Medulla oblongata (tissue), 1 donor: ENCODE measurements around the gene ATP11A.

Experiments used
- DNase-seq: peaks from one replicate; pipeline ENCODE4 v3.0.0-alpha.2; 2015; ENCODE audit errors: extremely low spot score

ATP11A gene

DNA sequence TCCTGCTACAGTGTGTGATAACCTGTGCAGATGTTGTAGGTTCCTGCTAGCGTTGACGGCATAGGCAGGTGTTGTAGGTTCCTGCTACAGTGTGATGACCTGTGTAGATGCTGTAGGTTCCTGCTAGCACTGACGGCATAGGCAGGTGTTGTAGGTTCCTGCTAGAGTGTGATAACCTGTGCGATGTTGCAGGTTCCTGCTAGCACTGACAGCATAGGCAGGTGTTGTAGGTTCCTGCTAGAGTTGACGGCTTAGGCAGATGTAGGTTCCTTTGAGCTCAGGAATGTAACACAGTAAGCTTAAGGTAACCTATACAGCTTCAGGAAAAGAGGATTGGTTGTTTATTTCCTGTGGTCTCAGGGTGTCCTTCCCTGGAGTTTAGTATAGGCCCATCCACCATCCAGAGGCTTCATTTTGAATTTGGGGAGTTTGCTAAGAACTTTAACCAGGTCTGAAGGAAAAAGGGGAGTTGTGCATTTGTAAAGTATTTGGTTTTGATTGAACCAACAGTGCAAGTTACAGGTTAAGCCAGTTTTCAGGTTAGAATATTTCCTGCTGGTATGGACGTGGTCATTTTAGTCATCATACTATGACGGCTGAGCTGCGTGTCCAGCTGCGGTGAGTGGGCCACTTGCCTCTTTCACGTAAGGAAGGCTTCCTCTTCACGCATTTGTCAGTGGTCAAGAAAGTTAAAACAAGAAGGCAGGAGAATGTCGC lies 53.8 kb downstream of the ATP11A start:
- no peak for DNase-seq

DNA sequence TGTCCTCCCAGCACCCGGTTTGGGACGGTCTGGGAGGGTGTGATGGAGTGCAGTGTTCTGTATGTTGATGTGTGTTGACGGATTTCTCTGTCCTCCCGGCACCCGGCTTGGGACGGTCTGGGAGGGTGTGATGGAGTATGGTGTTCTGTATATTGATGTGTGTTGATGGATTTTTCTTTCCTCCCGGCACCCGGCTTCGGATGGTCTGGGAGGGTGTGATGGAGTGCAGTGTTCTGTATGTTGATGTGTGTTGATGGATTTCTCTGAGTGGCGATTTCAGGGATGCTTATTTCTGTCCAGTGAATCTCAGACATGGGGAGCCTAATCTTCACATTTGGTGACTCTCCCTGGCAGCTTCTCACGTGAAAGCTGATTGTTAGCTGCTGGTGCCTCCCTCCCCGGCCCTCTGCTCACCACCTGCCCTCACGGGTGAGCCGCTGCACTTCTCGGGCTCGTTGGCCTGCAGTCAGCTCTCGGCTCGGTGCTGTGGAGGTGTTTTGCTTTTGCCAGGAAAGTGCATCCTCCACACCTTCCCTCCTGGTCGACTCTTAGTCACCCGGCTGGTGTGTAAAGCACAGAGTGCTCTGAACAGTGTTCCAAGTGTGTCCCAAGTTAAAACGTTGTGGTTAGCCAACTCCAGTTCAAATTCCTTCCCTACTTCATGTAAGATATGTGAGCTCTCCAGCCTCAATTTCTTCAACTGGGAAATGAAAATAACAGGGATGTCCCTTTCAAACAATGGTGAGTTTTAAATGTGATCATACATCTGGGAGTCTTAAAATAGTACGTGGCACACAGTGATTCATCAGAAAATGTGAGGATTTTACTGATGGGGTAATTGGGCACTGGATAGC lies 54.6 kb downstream of the ATP11A start:
- no peak for DNase-seq

DNA sequence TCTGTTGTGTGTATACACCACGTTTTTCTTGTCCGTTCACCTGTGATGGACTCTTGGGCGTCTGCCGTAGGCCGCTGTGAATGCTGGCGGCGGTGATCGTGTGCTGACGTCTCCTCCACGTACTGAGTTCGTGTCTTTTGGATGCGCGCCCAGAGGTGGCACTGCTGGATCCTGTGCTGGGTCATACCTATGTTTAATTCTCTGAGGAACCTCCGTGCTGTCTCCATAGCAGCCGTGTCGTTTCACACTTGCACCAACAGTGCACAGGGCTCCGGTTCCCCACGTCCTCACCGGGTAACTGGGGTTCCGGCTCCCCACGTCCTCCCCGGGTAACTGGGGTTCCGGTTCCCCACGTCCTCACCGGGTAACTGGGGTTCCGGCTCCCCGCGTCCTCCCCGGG lies 56.2 kb downstream of the ATP11A start:
- DNase-seq, result no peak

DNA sequence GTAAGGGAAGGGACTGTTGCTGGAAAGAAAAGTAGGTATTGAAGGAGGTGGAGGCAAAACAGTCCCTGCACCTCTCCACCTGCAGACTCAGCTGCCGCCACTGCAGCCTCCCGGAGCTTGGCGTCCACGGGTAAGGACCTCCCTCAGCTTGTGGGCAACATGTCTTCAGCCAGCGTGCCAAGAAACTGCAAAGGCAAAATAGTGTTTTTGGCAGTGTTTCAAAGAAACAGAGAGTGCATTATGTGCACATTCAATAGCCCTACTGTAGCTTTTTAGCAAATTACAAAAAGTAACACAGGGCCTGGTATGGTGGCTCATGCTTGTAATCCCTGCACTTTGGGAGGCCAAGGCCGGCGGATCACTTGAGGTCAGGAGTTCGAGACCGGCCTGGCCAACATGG lies 57.4 kb downstream of the ATP11A start:
- peak; percentile 66 for DNase-seq

DNA sequence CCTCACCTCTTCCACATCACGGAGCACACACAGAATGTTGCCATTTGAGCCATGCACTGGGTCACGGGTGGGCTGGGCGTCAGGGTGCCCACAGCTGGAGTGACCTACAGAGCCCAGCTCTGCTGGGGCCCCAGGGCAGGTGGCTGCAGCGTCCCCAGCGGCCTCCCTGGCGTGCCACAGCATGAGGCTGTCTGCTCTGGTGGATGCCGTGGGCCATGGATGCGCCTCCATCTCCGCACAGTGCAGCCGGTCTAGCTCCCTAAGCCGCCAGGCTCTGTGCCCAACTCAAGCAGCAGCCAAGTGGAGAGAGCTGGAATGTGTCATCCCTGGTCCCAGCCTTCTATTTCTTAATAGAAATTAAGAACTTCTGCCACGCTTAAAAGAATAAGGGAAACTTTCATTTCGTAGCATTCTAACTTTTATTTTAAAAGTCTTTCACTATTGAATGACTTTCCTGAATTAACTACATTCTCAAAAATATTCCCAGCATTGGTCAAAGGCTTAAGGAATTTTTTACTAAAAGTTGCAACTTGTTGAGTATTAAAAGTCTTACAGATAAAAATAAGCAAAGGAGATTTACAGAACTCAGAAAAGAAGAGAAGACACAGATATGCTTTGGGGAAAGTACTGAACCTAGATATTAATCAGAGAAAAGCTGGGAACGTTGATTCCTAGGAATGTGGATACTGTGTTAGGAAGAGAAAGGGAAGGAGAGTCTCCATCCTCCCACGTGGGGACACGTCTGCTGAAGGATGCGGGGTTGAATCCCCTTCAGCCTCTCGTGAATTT lies 59.3 kb downstream of the ATP11A start:
- peak; percentile 81 for DNase-seq

DNA sequence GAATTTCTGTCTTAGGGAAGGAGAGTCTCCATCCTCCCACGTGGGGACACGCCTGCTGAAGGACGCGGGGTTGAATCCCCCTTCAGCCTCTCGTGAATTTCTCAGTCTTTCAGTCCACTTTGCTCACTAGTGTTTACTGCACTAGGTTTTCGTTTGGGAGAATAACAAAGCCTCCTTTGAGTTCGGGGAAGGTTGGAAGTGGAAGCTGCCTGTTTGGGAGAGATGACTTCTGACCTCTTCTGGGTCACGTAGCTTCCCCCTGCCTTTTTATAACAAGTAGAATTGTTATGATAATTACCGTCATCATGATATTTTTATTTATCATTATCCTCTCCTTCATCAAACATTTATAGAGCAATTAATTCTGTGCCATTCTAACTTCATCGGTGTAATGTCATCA lies 60.7 kb downstream of the ATP11A start:
- peak; percentile 52 for DNase-seq

DNA sequence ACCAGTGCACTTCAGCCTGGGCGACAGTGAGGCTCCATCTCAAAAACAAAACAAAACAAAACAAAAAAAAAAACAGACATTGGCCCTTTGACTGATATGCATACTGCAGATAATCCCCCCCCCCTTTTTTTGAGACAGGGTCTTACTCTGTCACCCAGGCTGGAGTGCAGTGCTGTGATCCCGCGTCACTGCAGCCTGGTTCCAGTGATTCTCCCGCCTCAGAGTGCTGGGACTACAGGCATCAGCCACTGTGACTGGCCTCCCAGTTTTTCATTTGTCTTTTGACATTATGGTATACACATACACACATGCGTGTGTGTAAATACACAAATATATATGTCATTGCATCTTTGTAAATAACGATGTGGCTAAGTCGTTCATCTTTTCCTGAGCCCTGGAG lies 61.8 kb downstream of the ATP11A start:
- DNase-seq, result no peak

DNA sequence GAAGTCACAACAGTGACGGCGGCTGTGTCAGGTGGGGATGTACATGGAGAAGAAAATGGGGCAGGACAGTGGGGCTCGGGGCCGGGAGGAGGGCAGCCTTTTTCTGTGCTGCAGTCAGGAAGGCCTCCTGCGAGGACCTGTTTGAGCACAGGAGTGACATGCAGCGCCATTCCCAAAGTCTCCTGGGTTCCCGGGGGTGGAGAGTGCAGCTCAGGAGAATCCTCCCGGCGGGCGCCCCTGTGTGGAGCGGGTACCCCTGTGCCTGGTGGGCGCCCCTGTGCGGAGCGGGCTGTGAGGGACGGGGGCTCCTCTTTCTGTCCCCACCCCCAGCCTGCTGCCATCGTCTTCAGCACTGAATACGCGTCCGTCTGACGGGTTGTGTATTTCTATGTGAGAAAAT lies 62.4 kb downstream of the ATP11A start:
- no peak for DNase-seq

DNA sequence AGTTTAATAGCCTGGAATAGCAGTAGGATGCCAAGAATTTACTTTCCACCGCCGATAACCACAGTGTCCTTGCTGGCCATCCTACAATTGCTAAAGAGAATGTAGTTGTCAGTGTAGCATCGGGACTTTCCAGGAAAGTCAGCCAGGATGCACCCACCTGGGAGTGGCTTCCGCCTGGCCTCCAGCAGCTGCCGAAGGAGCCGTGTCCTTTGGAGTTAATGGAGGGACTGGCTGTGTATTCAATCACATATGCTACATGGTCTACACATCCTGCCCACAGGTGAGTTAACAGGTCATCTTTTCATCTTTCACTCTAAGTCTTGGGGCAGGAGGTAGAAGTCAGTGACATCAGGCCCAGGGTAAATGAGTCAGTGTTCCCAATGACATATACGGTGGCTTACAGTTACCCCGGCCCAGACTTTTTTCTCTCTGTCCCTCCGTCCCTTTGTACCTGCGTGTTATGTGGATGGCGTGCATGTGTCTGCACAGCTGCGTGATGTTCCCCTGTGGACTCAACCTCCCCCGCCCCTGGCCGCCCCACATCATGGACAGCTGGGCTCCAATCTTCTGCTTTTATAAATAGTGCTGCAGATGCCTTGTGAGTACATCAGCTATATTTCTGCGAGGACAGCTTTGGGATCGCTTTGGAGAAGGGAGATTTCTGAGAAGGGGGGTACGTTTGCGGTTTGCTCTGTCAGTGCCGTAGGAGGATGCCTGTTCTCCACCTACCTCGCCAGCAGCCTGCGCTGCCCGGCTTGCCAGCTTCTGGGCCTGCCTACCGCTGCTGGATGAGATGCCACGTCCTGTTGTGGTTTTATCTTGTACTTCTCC lies 63.1 kb downstream of the ATP11A start:
- DNase-seq, result peak; percentile 46

DNA sequence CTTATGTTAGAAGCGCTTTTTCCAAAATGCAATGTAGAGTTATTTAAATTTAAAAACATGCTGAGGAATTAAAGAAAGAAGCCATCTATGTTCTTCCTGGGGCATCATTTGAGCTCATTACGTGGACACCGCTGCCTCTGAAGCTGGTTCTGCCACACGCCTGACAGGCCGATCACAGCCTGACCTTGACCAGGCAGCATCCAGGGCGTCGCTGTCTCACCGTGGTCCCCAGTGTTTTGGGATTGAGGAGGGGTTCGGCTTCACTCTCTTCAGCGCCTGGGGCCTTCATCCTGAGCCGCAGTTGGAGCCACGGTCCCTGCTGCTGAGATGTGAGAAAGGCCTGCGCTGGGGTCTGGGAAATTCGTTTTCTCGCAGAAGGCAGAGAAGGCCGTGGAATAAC lies 64.0 kb downstream of the ATP11A start:
- no peak for DNase-seq

DNA sequence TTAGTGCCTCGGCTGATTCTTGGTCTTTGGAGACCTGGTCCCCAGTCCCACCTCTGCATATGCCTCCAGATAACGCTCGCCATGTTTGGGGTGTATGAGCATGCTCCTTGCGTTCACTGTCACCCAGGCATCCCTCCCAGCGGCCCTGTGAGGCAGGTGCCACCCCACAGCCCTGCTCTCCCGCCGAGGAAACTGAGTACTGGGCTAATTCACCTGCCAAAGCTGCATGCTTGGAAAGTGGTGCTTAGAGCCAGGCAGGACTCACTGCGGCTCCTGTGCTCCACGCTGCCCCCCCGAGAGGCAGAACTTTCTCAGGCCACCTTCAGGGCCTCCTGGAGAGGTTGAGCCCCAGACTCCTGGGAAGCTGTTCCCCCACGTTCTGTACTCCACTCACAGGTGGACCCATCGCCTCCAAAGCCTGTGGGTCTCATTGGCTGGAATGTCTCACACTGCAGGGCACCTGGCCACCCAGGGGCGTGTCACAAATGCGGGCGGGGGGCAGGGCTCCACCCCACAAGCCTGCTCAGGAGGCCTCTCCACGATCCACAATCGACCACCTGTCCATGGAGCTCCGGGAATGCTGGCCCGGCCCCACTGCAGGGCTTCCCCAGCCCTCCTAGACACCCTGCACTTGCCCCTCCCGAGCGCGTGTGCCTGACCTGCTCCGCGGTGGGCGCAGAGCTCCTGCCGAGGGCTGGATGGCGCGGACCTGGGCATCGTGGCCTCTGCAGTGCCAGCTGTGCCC lies 64.6 kb downstream of the ATP11A start:
- no peak for DNase-seq

DNA sequence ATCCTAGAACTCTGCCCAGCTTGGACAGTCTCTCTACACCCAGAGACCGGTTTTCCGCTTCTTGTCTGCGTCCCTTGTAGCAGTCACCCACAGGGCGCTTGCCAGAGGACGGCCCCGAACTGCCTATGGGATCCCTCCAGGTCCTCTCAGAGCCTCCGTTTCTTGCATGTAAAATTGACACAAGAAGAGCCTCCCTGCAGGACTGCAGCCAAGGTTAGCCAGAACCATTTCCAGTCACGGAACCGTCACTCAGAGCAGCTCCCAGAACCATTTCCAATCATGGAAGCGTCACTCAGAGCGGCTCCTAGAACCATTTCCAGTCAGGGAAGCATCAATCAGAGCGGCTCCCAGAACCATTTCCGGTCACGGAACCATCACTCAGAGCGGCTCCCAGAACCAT lies 65.5 kb downstream of the ATP11A start:
- no peak for DNase-seq

DNA sequence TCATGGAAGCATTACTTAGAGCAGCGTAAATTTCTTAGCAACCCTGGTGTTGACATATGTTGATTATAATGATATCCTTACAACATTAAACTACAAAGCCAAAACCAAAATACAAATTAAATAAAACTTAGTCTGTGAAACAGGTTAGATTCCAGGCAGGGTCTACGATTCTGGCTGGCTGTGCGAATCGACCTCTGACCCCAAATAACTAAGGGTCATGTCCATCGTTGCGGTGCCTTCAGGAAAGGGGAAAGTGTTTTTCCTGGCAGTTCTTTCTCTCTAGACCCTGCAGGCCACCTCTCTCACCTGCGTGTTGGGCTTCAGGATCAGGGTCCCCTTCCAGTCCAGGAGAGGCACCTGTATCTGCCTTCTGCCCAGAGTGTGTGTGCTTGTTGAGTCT lies 66.2 kb downstream of the ATP11A start:
- no peak for DNase-seq

DNA sequence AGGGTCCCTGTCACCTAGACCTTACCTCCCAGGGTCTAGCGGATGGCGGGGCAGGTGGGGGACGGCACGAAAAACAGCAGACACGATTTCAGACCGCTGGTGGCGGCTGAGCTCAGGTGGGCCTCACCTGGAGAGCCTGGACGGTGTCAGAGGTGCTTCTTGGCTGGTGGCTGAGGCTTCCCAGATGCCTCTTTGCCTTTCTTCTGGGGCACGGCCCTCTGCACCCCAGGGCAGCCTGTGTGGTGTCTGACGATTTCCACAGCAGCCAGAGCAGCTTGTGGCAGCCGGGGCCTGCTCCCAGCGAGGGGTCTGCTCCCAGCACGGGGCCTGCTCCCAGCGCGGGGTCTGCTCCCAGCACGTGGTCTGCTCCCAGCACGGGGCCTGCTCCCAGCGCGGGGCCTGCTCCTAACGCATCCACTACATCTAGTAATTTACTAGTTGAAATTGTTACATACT lies 66.7 kb downstream of the ATP11A start:
- no peak for DNase-seq

DNA sequence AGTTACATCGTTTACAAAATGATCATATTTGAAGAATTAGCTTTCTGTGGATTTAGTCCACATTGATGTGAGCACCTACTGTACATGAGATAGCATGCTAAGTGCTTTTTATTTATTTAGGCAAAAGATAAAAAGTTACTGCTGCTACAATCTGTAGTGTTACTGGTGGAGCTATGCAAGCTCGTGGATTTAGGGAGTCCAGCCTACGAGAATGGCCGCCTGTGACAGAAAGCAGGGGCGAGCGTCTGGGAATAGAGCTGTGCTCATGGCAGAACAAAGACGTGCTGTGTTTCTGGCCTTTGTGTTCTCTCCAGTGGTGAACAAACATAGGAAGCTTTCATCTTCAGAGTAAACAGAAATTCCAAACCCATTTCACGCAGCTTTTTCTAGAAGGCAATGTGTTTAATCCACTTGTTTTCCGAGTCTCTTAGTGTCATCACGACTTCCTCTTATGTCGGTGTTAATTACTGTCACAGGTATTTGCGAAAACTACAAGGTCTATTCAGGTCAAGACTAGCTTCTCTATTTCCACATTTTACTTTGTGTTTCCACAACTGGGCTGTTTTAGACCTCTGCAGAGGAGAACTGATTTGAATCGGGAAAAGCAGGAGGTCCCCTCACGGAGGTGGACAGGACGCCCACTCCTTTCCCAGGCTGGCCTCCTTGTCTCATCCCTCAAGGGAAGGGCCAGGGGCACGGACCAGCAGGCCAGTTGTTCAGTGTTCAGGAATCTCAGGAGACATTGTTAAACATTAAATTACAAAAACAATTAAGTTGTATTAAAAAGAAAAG lies 67.3 kb downstream of the ATP11A start:
- peak; percentile 95 for DNase-seq

DNA sequence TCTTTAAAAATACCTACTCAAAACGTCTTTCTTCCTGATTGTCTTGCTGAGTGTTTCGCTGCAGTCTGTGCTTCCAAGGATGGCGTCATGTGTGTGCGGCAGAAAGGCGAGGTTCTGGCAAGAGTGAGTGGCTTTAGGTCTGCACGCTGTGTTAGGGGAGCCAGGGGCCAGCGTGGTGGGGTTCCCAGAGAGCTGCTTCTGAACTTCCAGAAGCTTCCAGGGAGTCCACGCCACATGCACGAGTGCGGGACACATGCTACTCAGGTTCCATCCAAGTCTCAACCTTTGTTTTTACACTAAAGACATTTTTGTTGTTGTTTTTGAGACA lies 67.9 kb downstream of the ATP11A start:
- peak; percentile 49 for DNase-seq

DNA sequence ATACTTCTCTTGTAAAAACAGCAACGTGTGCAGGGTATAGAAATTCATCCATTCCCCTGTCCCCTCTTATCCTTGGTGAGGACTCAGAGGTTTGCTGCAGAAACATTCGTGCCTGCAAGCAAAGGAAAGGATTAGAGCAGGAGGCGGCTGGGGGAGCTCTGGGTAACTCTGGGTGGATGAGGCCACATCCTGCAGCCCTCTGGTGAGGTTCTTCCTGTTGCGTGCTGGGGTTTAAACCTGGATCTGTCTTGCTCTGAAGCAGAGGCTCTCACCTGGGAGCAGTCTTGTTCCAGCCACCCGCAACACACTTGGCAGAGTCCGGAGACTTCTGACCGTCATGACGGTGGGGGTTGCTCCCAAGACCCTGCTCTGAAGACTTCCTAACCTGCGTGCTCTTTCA lies 69.2 kb downstream of the ATP11A start:
- DNase-seq, result no peak

DNA sequence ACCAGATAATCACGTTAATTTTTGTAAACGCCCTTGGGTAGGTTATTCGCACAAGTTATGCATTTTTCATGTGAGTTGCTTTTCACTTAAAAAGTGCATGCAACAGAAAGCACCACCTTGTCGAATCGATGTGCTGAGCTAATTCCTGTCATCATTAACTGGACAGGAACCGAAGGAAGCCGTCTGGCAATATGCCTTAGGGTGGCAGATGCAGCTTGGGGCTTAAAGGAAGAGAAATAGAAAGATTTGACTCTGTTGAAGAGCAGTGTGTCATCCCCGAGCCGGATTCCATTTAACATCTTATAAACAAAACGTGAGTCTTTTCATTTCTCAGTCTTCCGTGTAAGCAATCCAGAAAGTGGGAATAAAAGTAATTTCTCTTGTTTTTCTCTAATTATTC lies 70.0 kb downstream of the ATP11A start:
- no peak for DNase-seq

DNA sequence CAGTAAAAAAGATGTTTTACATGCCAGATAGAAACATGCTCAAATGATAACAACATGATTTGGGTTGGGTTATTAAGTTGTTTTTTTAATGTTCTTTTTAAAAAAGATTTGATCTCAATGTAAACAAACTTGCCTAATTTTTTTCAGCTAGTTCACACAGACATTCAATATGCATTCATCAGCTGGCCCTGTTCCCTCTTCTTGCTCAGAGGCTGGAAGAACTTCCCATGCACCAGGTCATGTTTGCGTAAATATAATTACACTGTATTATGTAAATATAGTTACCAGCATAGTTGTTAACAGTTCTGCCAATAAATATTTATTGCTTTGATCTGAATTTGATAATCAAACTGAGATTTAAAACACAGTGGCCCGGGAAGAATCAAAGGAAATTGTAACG lies 70.6 kb downstream of the ATP11A start:
- no peak for DNase-seq

DNA sequence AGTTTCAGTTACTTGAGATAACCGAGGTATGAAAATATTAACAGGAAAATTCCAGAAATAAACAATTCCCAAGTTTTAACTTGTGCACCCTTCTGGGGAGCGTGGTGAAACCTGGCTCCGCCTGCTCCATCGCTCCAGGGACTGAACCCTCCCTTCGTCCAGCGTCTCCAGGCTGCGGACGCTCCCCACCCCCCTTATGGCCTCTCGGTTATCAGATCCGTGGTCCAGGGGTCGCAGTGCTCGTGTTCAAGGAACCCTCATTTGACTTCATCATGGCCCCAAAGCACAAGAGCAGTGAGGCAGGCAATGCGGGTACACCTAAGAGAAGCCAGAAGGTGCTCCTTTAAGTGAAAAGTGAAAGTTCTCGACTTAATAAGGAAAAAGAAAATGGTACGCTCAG lies 71.1 kb downstream of the ATP11A start:
- DNase-seq, result no peak
